NK-92 treated with Interleukin-12 subunit alpha and Interleukin-12 subunit beta, amount 100 ng/mL, for 24 hours (cell line): Measurements from ENCODE around the gene EFHC1.

Source experiments
- DNase-seq: peaks from one replicate; lab custom pipeline; 2025; lab: John Stamatoyannopoulos, UW

The EFHC1 gene

DNA sequence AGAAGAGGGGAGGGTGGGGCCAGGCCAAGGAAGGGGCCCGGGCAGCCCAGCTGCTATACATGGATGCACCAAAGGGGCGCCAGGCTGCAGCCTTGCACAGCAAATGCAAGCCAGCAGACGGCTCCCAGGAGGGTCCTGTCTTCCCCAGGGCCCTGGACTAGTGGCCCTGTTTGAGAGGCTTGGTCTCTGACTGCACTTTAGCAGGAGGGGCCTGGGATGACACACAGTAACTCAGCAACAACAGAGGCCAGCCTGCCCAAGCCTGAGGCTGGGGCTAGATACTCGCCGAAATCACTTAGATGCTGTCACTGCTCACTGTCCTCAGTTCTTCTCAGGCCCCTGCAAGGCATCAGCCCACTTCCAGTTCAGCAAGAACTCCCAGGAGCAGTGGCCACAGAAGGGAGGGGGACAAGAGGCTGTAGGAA lies 83.2 kb downstream of the EFHC1 start:
- no peak for DNase-seq

DNA sequence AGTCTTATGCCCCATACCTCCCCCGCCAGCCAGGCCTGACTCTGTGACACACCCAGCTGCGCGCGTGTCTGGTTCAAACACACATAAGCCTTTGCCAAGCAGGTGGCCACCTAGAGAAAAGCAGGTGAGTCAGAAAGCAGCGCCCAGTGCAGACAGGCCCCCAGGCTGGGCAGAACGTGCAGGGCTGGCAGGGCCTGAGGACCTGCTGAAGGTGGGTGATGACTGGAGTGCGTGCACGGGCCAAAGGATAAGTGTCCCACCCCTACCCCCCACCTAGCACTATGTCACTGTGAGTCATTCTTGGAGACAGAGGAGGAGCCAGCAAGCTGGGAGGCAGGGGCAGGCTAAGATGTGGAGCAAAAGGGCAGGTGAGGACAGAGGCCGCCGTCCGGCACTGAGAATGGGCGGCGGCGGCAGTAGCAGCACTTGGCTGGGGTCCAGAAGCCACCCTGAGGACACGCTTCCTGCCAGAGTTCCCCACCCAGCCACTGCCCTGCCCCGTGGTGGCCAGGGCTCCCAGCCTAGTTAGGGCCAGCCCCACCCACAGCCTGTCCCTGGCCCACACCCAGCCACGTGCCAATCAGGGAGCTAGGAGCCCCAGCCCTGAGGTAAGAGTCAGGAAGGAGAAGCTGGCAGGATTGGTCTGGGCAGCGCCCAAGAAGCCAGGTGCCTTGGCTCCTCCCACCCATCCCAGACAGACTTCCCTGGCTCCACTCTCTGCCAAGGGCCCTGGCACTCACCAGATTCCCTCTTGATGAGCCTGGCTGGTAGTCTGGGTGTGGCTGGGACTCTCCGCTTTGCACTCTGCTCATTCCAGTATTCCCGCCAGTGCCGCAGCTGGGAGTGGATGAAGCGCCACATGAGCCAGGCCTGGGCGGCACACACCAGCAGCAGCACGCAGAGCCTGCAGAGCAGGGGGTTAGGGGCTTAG lies 84.0 kb downstream of the EFHC1 start:
- no peak for DNase-seq

DNA sequence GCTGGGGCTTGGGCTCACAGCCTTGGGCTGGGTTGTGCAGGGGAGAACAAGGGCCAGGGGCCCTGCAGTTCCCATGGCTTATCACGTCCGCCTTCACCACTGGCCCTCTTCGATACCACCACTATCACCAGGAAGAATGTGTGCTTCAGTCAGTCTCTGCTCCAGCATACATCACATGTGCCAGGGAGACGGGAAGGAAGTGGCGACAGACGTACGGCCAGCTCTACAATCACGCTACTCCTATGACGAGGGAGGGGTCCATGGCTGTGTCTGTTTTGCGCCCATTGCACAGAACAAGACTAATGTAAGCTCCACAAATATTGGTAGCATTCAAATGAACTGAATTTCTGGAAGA lies 84.6 kb downstream of the EFHC1 start:
- no peak for DNase-seq

DNA sequence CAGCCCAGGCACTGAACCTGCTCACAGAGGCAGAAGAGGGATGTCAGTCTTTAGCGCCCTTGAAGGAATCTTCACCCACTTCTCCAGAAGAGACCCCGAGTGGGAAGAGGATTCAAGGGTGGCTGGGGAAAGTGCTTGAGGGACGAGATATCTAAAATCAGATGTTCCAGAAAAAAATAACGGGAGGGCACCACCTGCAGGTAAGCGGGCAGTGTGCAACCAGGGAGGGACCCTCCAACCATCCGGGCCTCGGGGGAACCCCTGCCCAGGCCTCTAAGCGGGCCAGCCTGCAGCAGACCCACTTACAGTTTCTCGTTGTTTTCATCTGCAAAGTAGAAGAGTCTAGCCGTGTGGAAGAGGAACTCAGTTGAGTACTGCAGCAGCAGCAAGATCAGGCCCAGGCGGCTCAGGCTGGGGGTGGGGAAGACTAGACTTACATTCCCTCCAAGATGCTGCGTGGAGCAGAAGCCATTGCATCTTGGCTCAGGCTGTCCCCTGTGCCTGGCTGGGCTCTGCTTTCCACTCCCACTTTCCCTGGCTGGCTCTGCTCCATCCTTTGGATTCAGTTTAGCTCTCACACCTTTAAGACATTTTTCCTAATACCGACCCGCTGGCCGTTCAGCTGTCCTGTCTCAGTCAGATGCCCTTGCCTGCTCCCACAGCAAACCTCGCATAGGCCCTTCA lies 85.7 kb downstream of the EFHC1 start:
- no peak for DNase-seq

DNA sequence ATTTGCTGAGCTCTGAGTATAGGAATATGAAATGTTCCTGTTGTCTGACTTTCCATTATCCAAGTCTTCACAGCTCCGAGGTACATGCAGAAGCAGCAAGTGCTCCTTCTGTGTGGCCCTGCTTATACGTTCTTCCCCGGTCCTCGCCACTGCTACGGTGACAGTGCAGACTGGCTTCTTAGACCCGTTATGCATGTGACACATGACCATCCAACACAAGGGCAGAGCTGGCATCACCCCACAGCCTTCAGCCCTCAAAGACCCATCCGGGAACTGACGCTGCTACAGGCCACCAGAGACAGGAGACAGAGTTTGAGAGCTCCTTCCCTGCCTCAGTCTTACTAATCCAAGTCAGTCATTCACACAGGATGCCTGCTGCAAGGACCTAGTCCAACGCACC lies 86.3 kb downstream of the EFHC1 start:
- DNase-seq: no peak

DNA sequence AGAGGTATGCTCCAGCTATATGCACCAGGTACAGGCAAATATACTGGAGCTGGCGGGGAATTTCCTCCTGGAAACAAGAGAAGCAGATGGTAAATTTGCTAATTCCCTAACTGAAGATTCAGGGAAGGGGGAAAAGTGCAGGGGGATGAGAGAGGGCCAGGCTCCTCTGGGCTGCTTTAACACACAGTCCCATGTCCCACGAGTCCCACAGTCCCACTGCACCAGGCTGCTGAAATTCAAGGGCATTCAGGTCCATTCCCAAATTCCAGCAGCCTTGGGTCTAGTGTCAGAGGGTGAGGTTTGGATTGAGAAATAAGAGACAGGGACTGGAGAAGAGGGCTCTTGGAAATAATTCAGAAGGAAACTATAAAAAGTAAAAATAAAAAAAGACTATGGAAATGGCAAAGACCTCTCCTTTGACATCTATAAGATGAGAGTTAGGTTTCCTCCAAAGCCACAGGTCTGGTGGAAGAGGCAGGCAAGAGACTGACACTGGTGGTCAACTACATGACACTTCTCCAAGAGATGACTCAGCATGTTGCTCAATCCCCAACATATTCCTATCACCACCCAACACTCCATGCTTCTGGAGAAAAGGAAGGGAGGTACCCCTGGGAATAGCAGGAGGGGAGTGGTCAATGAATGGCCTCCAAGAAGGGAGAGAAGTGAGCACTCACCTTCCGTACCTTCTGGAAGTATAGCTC lies 87.6 kb downstream of the EFHC1 start:
- no peak for DNase-seq

DNA sequence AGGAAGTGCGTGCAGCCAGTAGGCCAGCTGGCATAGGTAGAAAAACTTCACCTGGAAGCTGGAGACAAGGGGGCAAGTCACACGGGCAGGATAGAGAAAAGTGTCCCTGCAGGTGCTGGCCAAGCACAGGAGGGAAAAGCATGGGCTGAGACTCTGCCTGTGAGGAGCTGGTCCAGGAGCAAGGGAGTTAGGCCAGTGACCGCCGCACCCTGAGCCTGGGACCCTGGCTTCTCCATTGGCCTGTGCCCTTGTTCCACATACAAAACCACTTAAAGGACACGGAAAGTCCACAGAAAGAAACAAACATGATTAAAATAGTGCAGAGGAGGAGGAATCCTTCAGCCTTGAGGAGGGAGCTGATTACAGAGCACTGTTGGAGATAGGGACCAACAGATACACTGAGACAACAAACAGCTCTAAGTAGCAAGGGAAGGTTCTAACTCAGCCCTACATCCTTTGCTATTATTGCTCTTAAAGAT lies 88.2 kb downstream of the EFHC1 start:
- no peak for DNase-seq

DNA sequence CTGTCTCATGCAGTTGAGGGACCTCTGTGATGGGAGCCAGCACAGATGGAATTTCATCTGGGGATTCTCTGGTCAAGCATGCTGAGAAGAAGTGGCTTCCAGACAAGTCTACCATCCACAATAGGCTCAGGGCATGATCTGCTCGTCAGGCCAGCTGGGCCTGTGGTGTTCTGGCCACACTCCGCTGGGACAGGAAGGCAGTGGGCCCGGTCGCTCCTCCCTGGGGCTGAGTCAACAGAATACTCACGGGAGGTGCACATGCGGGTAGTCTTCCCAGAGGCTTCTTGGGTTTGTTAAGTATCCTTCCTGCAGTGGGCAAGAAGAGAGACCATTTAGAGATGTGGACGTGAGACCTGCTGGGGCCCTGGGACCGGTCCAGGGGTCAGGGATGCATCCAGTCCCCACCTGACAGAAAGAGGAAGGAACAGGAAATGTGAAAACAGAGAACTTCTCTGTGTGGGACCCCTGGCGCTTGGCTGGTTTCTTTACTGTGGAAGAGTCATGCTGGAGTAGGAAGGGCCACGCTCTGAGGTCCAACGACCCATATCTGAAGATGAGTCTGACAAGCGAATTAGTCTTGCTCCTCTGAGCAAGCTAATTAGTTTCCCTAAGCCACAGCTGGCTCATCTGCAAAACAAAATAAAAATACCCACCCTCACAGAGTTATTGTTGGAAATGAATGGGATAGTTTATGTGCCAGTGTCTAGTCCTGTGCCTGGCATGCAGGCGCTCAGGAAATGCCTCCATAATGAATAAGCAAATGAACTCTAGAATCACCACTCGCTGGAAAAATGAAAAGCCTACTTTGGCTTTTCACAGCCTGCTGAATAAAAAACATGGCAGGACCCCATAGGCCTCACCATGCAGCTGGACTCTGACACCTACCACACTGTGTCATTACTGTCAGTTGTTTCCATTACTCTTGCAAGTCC lies 89.4 kb downstream of the EFHC1 start:
- no peak for DNase-seq

DNA sequence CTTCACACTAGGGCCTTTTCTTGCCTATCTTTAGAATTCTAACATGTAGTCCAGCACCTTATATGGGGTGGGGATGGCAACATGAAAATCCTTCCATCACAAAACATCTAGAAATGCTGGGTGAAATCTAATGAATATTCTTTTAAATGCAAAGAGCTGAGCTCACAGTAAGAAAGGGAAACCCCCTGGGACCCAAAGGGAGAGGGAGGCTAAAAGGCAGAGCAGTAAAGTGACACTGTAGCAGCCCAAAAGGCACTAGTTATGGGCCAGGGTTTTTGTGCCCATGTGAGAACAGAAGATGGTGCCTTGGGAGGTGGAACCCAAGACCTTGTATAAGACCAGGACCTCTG lies 90.0 kb downstream of the EFHC1 start:
- no peak for DNase-seq

DNA sequence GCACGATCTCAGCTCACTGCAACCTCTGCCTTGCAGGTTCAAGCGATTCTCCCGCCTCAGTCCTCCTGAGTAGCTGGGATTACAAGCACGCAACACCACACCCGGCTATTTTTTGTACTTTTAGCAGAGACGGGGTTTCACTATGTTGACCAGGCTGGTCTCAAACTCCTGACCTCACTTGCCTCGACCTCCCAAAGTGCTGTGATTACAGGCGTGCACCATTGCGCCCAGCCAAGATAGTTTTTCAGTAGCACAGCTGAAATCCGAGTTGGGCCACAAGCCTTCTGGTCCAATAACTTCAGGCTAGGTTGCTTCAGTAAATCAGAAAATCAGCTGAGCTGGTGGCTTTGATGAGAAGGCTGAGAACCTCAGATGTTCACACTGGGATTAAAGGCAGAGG lies 91.0 kb downstream of the EFHC1 start:
- no peak for DNase-seq

DNA sequence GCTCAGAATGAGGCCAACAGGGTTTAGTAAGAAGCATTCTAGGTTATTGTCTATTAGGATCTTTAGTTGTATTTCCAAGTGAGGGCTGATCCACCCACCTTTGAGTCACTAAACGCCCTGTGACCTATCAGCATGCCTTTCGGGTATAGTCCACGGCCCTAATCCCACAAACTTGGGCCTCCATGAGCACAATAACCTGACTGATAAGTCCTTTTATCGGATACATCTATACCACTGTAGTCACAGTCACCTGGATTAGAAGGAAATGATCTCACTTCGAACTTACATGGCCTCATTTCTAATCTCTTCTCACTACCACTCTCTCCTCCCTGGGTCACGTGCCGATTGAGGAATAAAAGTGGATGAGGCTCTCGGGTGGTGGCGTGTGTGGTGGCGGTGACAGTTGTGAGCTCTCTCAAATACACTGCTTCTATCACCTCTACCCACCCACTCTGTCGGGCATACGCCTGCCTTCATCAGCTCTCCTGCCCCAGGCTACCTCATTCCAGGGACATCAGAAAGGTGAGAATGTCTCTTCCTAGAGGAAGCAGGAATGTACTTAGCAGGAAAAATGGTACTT lies 91.5 kb downstream of the EFHC1 start:
- DNase-seq: no peak

DNA sequence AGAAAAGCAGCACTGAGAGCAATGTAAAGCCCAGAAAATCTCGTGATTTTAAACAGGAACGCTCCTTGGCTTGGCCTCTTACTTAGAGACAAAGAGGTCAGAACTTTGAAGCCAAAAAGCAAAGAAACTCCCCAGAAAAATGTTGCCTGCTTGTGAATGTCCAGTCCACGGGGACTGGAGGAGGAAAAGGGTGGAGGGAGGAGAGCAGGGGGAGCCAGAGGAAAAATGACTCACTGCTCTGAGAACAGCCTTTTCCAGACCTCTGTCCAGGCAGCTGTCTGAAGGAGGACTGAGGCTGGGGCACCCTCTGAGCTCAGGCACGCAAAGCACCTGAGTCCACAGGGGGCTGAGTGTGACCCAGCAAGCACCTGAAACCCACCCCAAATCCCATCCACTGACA lies 92.1 kb downstream of the EFHC1 start:
- no peak for DNase-seq

DNA sequence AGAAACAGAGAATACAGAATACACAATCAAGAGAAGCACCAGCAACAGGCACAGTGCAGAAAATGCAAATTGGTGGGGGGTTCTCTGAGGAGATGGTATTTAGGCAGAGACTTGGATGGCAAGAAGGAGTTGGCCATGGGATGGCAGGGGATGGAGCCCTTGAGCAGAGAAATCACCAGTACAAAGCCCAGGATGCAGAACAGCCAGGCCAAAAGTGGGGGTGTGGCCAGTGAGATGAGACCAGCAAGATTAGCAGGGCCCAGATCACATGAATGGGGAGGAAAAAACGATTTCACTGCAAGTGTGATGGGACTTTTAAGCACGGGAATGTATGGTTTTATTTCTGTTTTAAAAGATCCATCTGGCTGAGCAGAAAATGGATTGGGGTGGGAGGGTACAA lies 93.3 kb downstream of the EFHC1 start:
- no peak for DNase-seq

DNA sequence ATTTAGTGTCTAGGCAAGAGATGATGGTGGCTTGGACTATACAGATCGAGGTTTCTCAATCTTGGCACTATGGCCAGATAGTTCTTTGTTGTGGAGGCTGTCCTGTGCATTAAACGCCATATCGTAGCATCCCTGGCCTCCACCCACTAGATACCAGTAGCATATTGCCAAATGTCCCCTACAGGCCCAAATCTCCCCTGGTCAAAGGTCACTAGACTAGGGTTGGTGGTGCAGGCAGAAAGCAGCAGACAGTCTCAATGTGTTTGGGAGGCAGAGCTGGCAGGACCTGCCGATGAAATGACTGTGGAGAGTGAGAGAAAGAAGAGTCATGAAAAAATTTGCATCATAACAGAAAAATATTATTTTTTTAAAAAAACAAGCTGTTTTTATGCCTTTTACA lies 93.8 kb downstream of the EFHC1 start:
- DNase-seq: no peak

DNA sequence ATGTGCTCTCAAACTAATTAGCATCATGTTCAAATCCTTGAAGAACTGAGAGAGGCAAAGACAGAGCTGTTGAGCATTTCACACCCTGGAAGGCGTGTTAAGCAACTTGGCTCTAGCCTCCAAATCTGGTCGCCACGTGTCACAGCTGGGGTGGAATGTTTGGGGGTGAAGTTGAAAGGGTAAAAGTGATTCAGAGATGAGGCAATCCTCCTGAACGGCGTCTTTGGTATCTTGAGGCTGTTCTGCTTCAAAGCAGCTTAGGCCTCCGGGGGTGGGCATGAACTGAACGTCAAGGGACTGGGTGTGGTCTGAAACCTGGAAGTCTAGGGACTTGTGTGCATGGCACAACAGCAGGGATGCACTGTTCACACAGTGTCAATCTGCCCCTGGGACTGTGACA lies 94.4 kb downstream of the EFHC1 start:
- DNase-seq: peak; percentile 74

DNA sequence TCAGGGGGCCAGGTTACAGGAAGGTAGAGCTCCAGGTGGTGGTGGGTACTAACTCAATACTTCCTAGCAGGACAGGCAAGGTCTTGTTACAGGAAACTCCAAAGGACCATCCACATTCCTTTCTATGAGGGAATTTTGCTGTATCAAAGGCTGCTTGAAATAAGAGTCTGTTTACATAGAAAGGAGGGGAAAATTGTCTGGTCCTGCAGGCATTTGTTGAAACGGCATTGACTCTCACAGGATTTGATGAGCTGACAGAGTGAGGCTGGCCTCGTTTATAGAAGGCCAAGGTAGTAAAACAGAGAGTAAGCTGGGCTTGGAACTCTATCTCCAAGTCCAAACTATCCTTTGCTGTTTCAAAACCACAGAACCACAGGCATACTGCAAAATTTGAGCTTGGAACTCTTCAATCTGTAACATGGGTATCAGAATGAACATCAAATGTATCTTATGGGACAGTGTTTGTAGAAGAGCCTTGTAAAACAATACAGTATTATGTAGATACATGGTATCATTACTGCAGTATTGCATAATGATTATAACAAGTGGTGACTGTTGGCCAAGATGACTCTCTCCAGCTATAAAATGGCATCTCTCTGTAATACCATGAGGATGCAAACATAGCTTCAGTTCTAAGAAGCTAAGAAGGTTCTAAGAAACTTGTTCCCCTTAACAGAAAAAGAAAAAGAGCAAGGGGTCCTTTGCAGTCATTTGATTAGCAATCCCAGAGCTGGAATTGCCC lies 95.2 kb downstream of the EFHC1 start:
- DNase-seq: no peak

DNA sequence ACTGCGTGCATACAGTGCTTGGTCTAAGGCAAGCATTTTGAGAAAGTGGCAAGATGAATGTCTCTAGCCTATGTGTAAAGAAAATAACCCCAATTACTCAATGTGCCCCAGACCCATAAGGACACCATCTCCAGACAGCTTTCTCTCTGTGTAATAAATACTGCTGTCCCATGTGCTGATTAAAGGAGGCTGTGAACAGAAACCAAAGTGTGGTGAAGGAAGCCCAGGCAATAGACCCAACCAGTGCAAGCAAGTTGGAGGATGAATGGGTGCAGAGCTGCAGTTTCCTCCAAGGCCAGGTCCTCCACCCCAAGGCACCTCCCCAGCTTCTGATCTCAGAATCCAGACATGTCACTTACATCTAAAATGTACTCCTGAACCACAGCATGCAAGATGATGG lies 96.1 kb downstream of the EFHC1 start:
- DNase-seq: no peak

DNA sequence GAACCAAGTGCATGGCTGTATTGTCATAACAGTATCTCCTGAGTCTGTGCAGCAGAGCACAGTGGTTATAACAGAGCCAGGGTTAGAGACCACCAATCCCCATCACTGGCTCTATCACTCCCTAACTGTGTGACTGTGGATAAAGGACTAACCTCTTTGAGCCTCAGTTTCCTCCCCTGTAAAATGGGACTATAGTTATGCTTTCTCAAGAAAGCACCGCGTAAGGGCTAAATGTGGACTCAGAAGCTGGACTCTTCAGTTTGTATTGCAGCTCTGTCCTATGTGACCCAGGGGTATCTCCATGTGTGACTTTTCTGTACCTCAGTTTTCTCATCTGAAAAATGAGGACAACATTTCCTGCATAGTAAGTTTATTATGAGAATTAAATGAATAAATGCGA lies 96.8 kb downstream of the EFHC1 start:
- no peak for DNase-seq

DNA sequence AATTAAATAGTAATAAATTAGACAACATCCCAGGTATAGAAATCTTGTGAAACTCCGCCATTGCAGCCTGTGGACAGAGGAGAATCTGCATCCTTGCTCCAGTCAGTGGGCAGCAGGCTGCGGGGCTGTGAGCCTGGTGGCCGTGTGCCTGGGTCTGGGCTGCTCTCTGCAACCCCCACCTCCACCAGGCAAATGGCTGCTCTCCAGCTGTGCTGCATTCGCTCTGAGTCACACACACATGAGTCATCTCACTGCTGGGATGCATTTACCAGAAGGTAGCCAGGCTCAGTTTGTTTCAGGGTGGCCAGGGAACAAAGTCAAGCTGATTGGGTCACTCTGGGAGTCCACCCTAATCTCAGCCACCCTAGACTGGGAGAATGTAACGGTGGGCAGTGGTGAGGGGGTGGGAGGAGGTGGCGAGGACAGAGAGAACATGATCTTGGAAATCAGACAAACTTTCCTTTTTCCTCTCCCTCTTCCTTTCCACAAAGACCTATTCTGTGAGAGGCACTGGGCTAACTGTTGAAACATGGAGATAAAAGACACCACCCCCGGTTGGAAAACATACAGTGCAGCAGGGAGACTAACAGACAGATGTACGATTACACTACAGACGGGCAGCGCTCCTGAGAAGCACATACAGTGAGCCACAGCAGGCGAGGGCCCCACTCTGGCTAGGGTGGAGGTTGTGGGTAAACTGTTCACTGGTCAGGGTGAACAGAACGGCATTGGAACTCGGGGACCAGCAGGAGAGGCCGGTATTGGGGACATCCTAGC lies 97.5 kb downstream of the EFHC1 start:
- peak; percentile 66 for DNase-seq
